Stimulated activated CD4-positive, alpha-beta T cell treated with anti-CD3 and anti-CD28 coated beads, Interleukin-4, amount 100 ng/mL, for 24 hours (primary cell): ENCODE data around the gene CRB1.
"Not testable (repeated sequence)": the region's sequence is repeated elsewhere in the genome, so short reads cannot be mapped to it uniquely, and the experiment has no call there.

Experiments
- DNase-seq: peaks from one replicate; pipeline ENCODE4 v3.0.0-alpha.2; 2020

Gene CRB1

GRCh38 chr1:197466813-197467212 lies 198.8 kb downstream of the CRB1 start:
- DNase-seq = no peak

- DNase-seq = no peak
These were observed 199.8 kb downstream of the CRB1 start for GRCh38 chr1:197467881-197468280.

DNA sequence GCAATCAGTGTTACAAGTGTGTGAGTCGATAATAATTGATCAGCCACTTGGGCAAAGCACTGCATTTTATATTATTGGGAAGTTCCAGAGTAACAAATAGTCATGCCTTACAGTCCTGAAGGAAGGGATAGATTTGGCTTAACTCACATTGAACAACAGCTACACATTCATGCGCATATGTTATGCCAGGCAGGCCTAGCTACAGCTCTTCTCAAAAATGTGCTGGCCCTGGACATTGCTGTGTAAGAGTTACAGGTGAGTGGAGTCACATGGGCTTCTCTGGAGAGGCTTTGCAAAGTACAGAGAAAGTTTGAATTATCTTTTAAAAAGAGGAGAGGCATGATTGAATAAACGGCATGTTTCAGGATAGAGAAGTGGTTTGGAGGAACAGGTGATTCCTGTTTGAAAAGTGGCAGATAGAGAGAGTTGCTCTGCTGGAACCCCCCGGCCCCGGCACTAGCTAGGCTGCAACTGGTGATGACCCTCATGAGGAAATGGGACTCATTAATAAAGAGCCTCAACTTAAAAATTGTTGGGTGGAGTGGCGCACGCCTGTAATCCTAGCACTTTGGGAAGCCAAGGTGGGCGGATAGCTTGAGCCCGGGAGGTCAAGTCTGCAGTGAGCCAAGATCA lies 200.6 kb downstream of the CRB1 start:
- DNase-seq = no peak

DNA sequence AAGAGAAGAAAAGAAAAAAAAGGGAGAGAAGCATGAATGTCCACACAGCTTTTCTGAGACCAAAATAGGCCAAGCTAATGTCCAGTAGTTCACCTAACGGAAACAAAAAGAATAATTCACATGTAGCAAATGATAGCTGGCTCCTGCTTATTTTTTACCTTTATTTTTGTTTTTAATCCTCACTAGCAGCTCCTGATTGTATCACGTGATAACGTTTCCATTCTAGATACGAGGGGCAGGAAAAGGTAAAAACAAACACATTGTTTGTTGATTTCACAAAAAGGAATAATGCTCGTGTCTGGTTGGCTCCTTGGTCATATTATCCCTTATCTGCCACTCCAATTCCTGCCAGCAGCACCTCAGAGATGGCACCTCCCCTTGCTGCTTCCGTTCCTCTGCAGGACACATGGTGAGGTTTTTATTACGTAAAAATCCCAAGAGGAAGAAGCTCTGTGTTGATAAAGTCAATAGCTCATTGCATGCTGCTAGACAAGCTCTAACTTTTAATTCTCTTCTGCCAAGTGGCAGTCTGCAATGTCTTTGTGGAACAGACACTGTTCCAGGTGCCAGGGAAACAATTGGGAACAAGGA lies 201.7 kb downstream of the CRB1 start:
- no peak for DNase-seq

- no peak for DNase-seq
These were observed 202.3 kb downstream of the CRB1 start for GRCh38 chr1:197470330-197470729.

- DNase-seq = no peak
These were observed 203.4 kb downstream of the CRB1 start for GRCh38 chr1:197471248-197471985.

- DNase-seq = no peak
These were observed 204.1 kb downstream of the CRB1 start for GRCh38 chr1:197472141-197472540.

DNA sequence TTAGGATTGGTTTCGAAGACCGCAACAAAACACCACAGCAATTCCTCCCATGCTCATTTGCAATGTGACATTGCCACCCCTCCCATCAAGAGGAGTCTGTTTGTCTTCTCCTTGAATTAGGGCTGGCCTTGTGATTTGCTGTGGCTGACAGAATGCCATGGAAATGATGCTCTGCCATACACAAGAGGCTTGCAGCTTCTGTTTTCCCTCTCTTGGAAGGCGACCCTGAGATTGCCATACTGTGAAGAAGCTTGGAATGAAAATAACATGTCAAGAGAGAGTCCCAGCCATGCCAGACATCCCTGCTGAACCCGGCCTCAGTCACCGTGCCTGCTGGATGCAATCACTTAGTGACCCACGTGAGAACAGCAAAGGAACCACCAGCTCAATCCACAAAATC lies 212.4 kb downstream of the CRB1 start:
- no peak for DNase-seq

- DNase-seq = no peak
These were observed 213.0 kb downstream of the CRB1 start for GRCh38 chr1:197481101-197481500.

DNA sequence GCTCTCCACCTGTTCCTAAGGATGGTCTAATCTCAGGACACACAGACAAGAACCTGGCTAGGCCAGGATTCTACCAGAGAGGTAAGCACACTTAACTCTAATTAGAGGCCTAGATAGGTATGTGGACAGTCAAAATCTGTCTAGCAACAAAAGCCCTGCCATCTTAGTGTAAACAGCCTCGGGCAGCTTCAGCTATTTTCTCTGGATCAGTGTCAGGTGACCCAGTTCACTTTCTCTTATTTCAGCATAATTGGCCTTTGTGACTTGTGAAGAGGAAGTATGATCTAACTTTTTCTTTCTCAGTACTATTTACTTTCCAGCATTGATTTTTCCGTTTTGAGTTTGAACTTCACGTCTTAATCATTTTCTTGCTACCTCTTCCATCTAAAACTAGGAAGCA lies 217.7 kb downstream of the CRB1 start:
- no peak for DNase-seq

DNA sequence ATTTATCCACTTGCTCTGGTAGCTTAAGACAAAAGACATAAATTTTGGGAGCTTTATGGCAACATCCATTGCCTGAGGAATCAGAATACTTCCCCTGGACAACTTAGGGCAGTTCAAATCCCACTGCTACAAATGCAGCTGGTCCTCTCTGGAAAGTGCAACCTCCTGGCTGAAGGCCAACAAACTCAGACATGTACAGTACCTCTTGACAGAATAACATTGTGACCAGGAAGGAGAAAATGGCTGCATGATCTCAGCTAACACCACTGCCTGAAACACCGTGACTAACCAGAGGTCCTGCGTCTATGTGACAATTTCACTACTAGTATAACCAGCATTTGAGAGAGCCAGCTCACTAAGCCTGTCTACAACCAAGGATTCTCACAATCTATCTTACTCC lies 218.9 kb downstream of the CRB1 start:
- DNase-seq = no peak

DNA sequence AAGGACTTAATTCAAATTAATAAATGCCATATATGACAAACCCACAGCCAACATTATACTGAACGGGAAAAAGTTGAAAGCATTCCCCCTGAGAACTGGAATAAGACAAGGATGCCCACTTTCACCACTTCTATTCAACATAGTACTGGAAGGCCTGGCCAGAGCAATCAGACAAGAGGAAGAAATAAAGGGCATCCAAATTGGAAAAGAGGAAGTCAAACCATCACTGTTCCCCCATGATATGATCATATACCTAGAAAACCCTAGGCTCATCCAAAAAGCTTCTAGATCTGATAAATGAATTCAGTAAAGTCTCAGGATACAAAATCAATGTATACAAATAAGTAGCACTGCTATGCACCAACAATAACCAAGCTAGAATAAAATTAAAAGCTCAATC lies 223.5 kb downstream of the CRB1 start:
- DNase-seq = not testable (repeated sequence)

DNA sequence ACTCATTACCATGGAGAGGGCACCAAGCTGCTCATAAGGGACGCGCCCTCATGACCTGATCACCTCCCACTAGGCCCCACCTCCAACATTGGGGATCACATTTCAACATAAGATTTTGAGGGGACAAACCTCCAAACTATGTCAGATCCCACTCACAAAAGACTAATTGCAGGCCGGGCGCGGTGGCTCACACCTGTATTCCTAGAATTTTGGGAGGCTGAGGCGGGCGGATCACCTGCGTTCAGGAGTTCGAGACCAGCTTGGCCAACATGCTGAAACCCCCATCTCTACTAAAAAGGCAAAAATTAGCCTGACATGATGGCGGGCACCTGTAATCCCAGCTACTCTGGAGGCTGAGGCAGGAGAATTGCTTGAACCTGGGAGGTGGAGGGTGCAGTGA lies 228.7 kb downstream of the CRB1 start:
- no peak for DNase-seq

DNA sequence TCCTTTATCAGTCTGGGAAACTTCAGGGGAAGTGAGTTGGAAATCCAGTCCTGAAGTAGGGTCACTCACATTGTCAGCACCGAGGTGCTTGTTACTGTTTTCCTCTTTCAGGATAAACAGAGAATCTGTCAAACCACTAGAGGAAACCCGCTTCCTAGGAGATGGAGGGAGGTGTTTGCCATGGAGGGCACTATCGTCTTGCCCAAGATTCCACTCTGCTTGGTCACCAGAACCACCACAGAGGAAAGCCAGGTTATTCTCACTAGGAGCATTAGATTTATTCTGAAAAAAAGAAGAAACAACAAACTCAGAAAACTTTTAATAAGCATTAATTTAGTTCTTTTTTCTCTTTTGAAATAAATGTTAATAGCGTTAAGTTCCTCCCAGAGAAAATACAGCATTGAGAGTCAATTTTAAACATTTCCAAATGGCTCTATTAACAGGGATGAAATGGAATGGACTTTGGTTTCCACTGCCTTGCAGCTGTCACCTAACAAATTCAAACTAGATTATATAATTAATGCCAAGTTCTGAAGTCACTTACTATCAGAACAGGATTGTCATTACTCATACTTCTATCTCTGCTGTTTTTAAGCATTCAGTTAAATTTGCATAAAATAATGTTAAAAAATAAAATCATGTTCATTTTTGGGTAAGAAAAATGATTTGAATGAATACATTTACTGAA lies 242.8 kb downstream of the CRB1 start:
- no peak for DNase-seq

- DNase-seq = no peak
These were observed 247.4 kb downstream of the CRB1 start for GRCh38 chr1:197515421-197515820.

GRCh38 chr1:197519741-197520334 lies 251.8 kb downstream of the CRB1 start:
- no peak for DNase-seq

- peak; percentile 45 for DNase-seq
These were observed 253.2 kb downstream of the CRB1 start for GRCh38 chr1:197521118-197521739.

DNA sequence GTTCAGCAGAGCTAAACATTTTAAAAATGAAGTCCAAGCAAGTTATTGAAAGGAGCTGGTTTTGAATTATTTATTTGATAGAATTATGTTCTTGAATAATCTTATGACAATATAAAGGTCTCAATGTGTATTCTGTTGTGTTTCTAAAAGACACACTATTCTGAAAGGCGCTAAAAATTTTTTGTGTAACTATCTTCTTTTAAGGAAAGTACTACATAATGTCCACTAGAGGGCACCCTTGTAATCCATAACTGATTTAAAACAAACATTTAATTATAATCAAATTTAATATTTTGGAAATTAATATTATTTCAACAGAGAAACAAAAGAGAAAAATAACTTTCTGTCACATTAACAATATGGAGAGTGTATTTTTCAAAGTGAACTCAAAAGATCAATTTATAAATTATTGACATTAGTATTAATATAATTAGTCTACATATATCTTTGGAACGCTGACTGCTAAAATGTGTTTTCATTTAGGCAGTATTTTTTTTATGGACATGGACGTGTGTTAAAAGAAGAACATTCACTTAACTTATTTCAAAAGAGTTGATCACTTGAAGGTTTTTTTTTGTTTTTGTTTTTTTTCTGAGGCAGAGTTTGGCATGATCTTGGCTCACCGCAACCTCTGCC lies 258.8 kb downstream of the CRB1 start:
- DNase-seq = no peak
